A549 (cell line): ENCODE data around the gene ANAPC5.

ENCODE experiments used
- CHD4 ChIP-seq: fragments of 200-600 bp; sonication (generic); IDR thresholded peaks from 2 replicates; pipeline ENCODE4 v1.6.1; 2016; ENCODE audit warnings: antibody characterized with exemption, mild to moderate bottlenecking, borderline replicate concordance
- EP300 ChIP-seq, 2 experiments: fragments of >200 bp; sonication (Bioruptor Twin); formaldehyde crosslinking; IDR thresholded peaks; 2 replicates in 1 of 2; 3 replicates in 1 of 2; pipeline ENCODE4 v1.6.1; 2016 to 2017
- HMGXB4 ChIP-seq: fragments of 250-450 bp; sonication (Bioruptor Pico); IDR thresholded peaks from 2 replicates; pipeline ENCODE4 v1.5.0; 2021; ENCODE audit warnings: mild to moderate bottlenecking, moderate library complexity, borderline replicate concordance
- JUNB ChIP-seq: fragments of >200 bp; sonication (Bioruptor Twin); formaldehyde crosslinking; IDR thresholded peaks from 2 replicates; pipeline ENCODE4 v1.6.1; 2016
- NFE2L2 ChIP-seq: fragments of 150-350 bp; conservative IDR thresholded peaks from 2 replicates; pipeline ENCODE4 v1.6.1; 2014; ENCODE audit warnings: low read length
- POLR2A ChIP-seq: IDR thresholded peaks from 2 replicates; pipeline ENCODE4 v1.6.1; 2012; ENCODE audit warnings: mild to moderate bottlenecking, low read length
- RAD21 ChIP-seq, 2 experiments: fragments of >200 bp in 1 of 2; sonication (Bioruptor Twin) in 1 of 2; formaldehyde crosslinking in 1 of 2; IDR thresholded peaks in 1 of 2; conservative IDR thresholded peaks in 1 of 2; 2 replicates in 1 of 2; 3 replicates in 1 of 2; pipeline ENCODE4 v1.6.1; 2012 to 2018; ENCODE audit warnings: inconsistent platforms in 1 of 2
- TF ChIP-seq, protein P1 (sequence below): fragments of >200 bp; sonication (Bioruptor Twin); formaldehyde crosslinking; IDR thresholded peaks from 3 replicates; pipeline ENCODE4 v1.5.1; 2016

DNA sequence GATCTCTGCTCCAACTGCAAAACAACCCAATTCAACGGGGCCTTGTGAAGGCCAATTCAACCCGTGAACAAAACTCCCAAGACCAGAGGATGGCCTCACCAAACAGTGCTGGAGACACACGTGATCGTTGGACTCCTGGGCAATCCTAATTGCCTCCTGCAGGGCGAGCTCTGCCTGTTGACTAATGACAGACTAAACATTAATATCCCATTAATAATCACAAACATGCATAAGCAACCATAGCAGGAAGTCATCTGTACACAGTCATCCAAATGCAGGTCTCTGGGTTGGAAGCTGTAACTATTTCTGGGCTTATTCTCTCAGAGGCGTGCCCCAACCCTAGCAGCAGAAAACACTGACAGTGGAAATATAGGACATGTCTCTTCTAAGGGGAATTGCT lies 21.0 kb downstream of the ANAPC5 start:
- no peak for TF ChIP-seq POLR2A
- TF ChIP-seq, protein P1, sequence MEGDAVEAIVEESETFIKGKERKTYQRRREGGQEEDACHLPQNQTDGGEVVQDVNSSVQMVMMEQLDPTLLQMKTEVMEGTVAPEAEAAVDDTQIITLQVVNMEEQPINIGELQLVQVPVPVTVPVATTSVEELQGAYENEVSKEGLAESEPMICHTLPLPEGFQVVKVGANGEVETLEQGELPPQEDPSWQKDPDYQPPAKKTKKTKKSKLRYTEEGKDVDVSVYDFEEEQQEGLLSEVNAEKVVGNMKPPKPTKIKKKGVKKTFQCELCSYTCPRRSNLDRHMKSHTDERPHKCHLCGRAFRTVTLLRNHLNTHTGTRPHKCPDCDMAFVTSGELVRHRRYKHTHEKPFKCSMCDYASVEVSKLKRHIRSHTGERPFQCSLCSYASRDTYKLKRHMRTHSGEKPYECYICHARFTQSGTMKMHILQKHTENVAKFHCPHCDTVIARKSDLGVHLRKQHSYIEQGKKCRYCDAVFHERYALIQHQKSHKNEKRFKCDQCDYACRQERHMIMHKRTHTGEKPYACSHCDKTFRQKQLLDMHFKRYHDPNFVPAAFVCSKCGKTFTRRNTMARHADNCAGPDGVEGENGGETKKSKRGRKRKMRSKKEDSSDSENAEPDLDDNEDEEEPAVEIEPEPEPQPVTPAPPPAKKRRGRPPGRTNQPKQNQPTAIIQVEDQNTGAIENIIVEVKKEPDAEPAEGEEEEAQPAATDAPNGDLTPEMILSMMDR, result no peak
- TF ChIP-seq CHD4, result no peak
- TF ChIP-seq EP300 (IDR thresholded peaks at IDR 0.05), result no peak
- TF ChIP-seq RAD21 (conservative IDR thresholded peaks at IDR 0.05 in 1 of 2, IDR thresholded peaks at IDR 0.05 in 1 of 2), result no peak
- TF ChIP-seq HMGXB4, result no peak
- TF ChIP-seq NFE2L2, result no peak
- TF ChIP-seq JUNB, result no peak
